ENCODE results near the gene MPP1.

DNA sequence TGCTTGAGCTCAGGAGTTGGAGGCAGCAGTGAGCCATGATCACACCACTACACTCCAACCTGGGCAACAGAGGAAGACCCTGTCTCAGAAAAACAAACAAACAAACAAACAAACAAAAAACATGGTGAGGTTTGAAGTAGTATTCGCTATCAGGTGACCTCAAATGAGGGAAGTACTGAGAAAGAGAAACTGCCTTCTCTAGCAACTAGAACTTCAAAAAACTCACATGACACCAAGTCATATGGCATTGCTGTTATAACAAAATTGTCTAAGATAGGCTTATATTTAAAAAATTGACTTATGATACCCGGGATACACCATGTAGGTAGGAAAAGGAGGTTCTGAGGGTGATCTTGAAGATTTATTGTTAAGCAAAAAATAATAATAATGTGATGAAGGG, 10.3 kb downstream of the MPP1 start:
- TF ChIP-seq, protein P1, sequence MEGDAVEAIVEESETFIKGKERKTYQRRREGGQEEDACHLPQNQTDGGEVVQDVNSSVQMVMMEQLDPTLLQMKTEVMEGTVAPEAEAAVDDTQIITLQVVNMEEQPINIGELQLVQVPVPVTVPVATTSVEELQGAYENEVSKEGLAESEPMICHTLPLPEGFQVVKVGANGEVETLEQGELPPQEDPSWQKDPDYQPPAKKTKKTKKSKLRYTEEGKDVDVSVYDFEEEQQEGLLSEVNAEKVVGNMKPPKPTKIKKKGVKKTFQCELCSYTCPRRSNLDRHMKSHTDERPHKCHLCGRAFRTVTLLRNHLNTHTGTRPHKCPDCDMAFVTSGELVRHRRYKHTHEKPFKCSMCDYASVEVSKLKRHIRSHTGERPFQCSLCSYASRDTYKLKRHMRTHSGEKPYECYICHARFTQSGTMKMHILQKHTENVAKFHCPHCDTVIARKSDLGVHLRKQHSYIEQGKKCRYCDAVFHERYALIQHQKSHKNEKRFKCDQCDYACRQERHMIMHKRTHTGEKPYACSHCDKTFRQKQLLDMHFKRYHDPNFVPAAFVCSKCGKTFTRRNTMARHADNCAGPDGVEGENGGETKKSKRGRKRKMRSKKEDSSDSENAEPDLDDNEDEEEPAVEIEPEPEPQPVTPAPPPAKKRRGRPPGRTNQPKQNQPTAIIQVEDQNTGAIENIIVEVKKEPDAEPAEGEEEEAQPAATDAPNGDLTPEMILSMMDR (IDR thresholded peaks at IDR 0.05) = no peak
- no peak for TF ChIP-seq POLR2A (IDR thresholded peaks at IDR 0.05)
